GM19328 (cell line): ENCODE results near the gene CWC15.
"Not testable (repeated sequence)": the region's sequence is repeated elsewhere in the genome, so short reads cannot be mapped to it uniquely, and the experiment has no call there.

Source experiments
- ATAC-seq: cut with Tn5 transposase; IDR thresholded peaks from one replicate; pipeline ENCODE4 v1.9.1; 2021; ENCODE audit warnings: mild to moderate bottlenecking, moderate library complexity; ENCODE audit not compliant: unreplicated experiment

Gene CWC15

GRCh38 chr11:94922321-94923003, 50.9 kb downstream of the CWC15 start:
- no peak for ATAC-seq

GRCh38 chr11:94920311-94920710, 53.0 kb downstream of the CWC15 start:
- ATAC-seq, result no peak

GRCh38 chr11:94913718-94914394, 59.5 kb downstream of the CWC15 start:
- not testable (repeated sequence) for ATAC-seq

- no peak for ATAC-seq
These were observed 60.5 kb downstream of the CWC15 start for GRCh38 chr11:94912806-94913205.
